Body of pancreas (tissue), 4 donors: Measurements from ENCODE around the gene OR2H2. TPM values are rescaled to one million over a fixed set of nuclear protein-coding genes. Genes with fewer than 3 reads are reported as not detected.

Experiments
- ATAC-seq: fragments of 150-250 bp; one replicate; pipeline ENCODE4 v1.9.1; 2016
- DNase-seq, 4 donors: peaks; one replicate each; pipeline ENCODE4 v3.0.0-alpha.2; 2019
- H3K27ac ChIP-seq, 4 donors: fragments of 200-600 bp; sonication (generic); 1 replicate in 3 of 4; 2 replicates in 1 of 4; pipeline versions ENCODE4 v1.5.1 to v1.6.1; 2016 to 2019; ENCODE audit warnings: mild to moderate bottlenecking in 1 of 4, mixed read lengths in 1 of 4, moderate library complexity in 1 of 4
- H3K27me3 ChIP-seq, 2 donors: fragments of 200-600 bp; sonication (generic); one replicate each; pipeline ENCODE4 v1.6.0; 2016; ENCODE audit warnings: mild to moderate bottlenecking in 1 of 2
- H3K36me3 ChIP-seq, 2 donors: fragments of 200-600 bp; sonication (generic); replicated peaks in 1 of 2; 2 replicates each; pipeline ENCODE4 v1.5.1; 2016; ENCODE audit warnings: low read depth in 2 of 2; ENCODE audit not compliant: insufficient read depth in 1 of 2
- H3K4me1 ChIP-seq: fragments of 200-600 bp; sonication (generic); one replicate; pipeline ENCODE4 v1.6.0; 2016
- H3K4me3 ChIP-seq, 2 donors: fragments of 200-600 bp; sonication (generic); 1 replicate in 1 of 2; 2 replicates in 1 of 2; pipeline ENCODE4 v1.5.1; 2016 to 2019
- H3K9me3 ChIP-seq, 3 donors: fragments of 200-600 bp; sonication (generic); 1 replicate in 2 of 3; 2 replicates in 1 of 3; pipeline ENCODE4 v1.5.1; 2016
- POLR2A ChIP-seq, 3 donors: fragments of 450-650 bp; IDR thresholded peaks; one replicate each; pipeline ENCODE4 v1.6.1; 2016; ENCODE audit warnings: antibody characterized with exemption in 3 of 3, mild to moderate bottlenecking in 2 of 3
- WGBS, 2 donors: methylation state at CpG; one replicate each; pipeline ENCODE4 v1.1.5; 2017; 5-methylcytosine and 5-hydroxymethylcytosine counted together
- intact Hi-C: fragments of 100-400 bp; cut with DNase I; formaldehyde crosslinking; loops from one replicate; pipeline ENCODE4 v1.15.1; 2023
- total RNA-seq, 2 donors: library from RNA; depleted of rRNA; stranded (reverse); fragments of >200 nt; gene quantifications; one replicate each; pipeline ENCODE4 v1.1.0, GENCODE V29; 2016
- TF ChIP-seq, protein P1 (sequence below), 7 experiments: fragments of 450-650 bp in 4 of 7; fragments of 200-600 bp in 3 of 7; sonication (generic) in 3 of 7; IDR thresholded peaks; one replicate each; pipeline ENCODE4 v1.5.1; 2016 to 2019; ENCODE audit warnings: antibody characterized with exemption in 7 of 7

OR2H2 gene
- total RNA-seq, 2 donors from 2014 or later, result not detected

DNA sequence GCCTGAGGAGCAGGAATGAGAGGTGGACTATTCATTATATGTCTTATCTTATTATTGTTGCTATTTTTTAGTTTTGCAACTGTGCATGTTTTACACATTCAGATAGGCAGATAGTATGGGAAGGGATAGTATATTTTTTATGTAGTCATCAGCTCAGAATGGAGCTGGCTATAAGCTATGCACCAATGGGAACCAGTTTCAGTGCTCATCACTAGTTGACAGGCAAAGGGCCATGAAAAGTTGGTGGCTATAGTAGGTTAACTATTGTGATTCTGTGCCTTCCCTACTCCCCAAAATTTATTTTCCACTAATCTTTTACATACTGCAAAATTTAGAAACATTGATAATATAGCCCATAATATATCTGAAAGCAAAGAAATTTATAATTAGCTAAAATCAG lies 20.0 kb upstream of the OR2H2 start:
- no peak overlapping the region for H3K4me3 ChIP-seq
- H3K27me3 ChIP-seq, result no peaks in the 10 kb centered on the region
- H3K27ac ChIP-seq, result no peak overlapping the region
- no peaks in the 10 kb centered on the region for H3K4me1 ChIP-seq
- no peak for ATAC-seq
- intact Hi-C loops, result no loop called here
- H3K36me3 ChIP-seq, result no peaks in the 10 kb centered on the region
- no peaks in the 10 kb centered on the region for H3K9me3 ChIP-seq
- TF ChIP-seq, protein P1, sequence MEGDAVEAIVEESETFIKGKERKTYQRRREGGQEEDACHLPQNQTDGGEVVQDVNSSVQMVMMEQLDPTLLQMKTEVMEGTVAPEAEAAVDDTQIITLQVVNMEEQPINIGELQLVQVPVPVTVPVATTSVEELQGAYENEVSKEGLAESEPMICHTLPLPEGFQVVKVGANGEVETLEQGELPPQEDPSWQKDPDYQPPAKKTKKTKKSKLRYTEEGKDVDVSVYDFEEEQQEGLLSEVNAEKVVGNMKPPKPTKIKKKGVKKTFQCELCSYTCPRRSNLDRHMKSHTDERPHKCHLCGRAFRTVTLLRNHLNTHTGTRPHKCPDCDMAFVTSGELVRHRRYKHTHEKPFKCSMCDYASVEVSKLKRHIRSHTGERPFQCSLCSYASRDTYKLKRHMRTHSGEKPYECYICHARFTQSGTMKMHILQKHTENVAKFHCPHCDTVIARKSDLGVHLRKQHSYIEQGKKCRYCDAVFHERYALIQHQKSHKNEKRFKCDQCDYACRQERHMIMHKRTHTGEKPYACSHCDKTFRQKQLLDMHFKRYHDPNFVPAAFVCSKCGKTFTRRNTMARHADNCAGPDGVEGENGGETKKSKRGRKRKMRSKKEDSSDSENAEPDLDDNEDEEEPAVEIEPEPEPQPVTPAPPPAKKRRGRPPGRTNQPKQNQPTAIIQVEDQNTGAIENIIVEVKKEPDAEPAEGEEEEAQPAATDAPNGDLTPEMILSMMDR (IDR thresholded peaks at IDR 0.05), result no peak
- TF ChIP-seq POLR2A (IDR thresholded peaks at IDR 0.05), result no peak
- no peak for DNase-seq

DNA sequence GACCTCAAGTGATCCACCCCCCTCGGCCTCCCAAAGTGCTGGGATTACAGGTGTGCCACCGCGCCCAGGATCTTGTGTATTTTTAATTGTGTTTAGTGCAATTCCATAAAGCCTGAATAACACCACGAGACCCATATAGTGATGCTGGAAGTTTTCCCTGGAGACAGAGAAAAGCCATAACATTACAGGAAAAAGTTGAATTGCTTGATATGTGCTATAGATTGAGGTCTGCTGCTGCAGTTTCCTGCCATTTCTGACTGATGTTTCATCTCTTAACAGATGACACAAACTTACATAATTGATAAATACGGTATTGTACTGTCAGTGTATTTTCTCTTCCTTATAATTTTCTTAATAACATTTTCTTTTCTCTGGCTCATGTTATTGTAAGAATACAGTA lies 18.1 kb upstream of the OR2H2 start:
- intact Hi-C loops, result no loop called here
- ATAC-seq (no peak), DNase-seq (no peak)
- Histone ChIP-seq H3K4me1 (no peaks in the 10 kb centered on the region), H3K9me3 (no peaks in the 10 kb centered on the region), H3K27ac (no peak overlapping the region), H3K36me3 (no peaks in the 10 kb centered on the region), H3K27me3 (no peaks in the 10 kb centered on the region), H3K4me3 (no peak overlapping the region)
- 69 to 82% methylated on average over 5 of the region's 5 CpGs for WGBS, 2 donors
- TF ChIP-seq, protein P1 (IDR thresholded peaks at IDR 0.05), result no peak
- TF ChIP-seq POLR2A (IDR thresholded peaks at IDR 0.05), result no peak

- WGBS, 2 donors, result 16 to 32% methylated on average over 2 of the region's 2 CpGs
- Histone ChIP-seq H3K27ac (no peak overlapping the region), H3K9me3 (no peaks in the 10 kb centered on the region), H3K4me1 (no peaks in the 10 kb centered on the region), H3K36me3 (no peaks in the 10 kb centered on the region), H3K27me3 (no peaks in the 10 kb centered on the region), H3K4me3 (no peak overlapping the region)
- DNase-seq, result no peak
- ATAC-seq, result no peak
- intact Hi-C loops, result no loop called here
- TF ChIP-seq POLR2A (IDR thresholded peaks at IDR 0.05), result no peak
- TF ChIP-seq, protein P1 (IDR thresholded peaks at IDR 0.05), result no peak
Measured at GRCh38 chr6:29567541-29567940, 17.4 kb upstream of the OR2H2 start.

DNA sequence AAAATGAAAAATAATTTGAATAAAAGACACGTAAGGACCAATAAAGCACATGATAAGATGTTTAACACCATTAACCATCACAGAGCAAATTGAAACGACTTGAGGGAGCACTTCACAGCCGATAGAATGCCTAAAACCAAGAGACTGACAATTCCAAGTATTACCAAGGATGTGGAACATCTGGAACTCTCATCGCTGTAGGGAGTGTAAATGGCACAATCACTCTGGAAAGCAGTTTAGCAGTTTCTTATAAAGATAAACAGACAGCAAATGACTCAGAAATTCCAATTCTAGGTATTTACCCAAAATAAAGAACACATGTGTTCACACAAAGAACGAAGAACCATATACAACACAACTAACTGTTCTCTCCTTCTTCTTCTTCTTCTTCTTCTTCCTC lies 16.9 kb upstream of the OR2H2 start:
- Histone ChIP-seq H3K4me3 (no peak overlapping the region), H3K27me3 (no peaks in the 10 kb centered on the region), H3K36me3 (no peaks in the 10 kb centered on the region), H3K9me3 (no peaks in the 10 kb centered on the region), H3K27ac (no peak overlapping the region), H3K4me1 (no peaks in the 10 kb centered on the region)
- WGBS, 2 donors, result 52 to 60% methylated on average over 5 of the region's 5 CpGs
- TF ChIP-seq, protein P1 (IDR thresholded peaks at IDR 0.05), result no peak
- TF ChIP-seq POLR2A (IDR thresholded peaks at IDR 0.05), result no peak
- DNase-seq, result no peak
- intact Hi-C loops, result no loop called here
- no peak for ATAC-seq

DNA sequence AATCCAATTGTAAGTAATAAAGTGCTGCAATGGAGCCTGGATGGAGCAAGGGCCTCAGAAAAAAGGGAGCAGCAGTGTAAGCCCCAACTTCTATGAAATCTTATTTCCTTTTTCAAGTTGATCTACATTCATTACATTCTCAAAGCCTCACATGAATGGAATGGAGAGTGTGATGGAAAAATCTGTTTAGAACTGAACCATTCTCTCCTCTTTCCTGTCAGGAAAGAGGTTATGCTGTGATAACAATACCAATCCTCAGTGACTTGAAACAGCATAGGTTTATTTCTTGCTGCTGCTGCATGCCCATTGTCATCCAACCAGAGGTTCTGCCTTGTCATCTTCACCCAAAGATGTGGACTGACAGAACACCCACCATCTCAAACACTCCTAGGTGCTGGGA lies 8.9 kb upstream of the OR2H2 start:
- no peaks in the 10 kb centered on the region for H3K36me3 ChIP-seq
- ATAC-seq, result no peak
- H3K4me1 ChIP-seq, result no peaks in the 10 kb centered on the region
- H3K9me3 ChIP-seq, result no peaks in the 10 kb centered on the region
- no peak for TF ChIP-seq POLR2A (IDR thresholded peaks at IDR 0.05)
- TF ChIP-seq, protein P1 (IDR thresholded peaks at IDR 0.05), result no peak
- intact Hi-C loops, result no loop called here
- no peak overlapping the region for H3K27ac ChIP-seq
- no peak for DNase-seq
- H3K27me3 ChIP-seq, result no peaks in the 10 kb centered on the region
- no peak overlapping the region for H3K4me3 ChIP-seq
